NCI-H446 (cell line): ENCODE results near the gene GOLGA1.

Experiments used
- DNase-seq, 2 experiments: peaks; one replicate each; lab custom pipeline; 2025; lab: John Stamatoyannopoulos, UW

The GOLGA1 gene

GRCh38 chr9:124882231-124882630 is 58.7 kb downstream of the GOLGA1 start:
- no peak for DNase-seq

GRCh38 chr9:124881138-124881743 is 59.6 kb downstream of the GOLGA1 start:
- no peak for DNase-seq

GRCh38 chr9:124880501-124880900 is 60.4 kb downstream of the GOLGA1 start:
- DNase-seq = no peak

- no peak for DNase-seq
Measured at GRCh38 chr9:124879226-124879625, 61.7 kb downstream of the GOLGA1 start.

- no peak for DNase-seq
Measured at GRCh38 chr9:124878518-124878917, 62.4 kb downstream of the GOLGA1 start.

GRCh38 chr9:124878021-124878420 is 62.9 kb downstream of the GOLGA1 start:
- DNase-seq = no peak

GRCh38 chr9:124877021-124877782 is 63.7 kb downstream of the GOLGA1 start:
- no peak for DNase-seq

- no peak for DNase-seq
Measured at GRCh38 chr9:124875501-124875900, 65.4 kb downstream of the GOLGA1 start.

- DNase-seq = no peak
Measured at GRCh38 chr9:124873664-124874063, 67.2 kb downstream of the GOLGA1 start.

- DNase-seq = no peak
Measured at GRCh38 chr9:124871156-124871561, 69.7 kb downstream of the GOLGA1 start.

GRCh38 chr9:124870723-124871122 is 70.2 kb downstream of the GOLGA1 start:
- DNase-seq = no peak

- DNase-seq = no peak
Measured at GRCh38 chr9:124869986-124870560, 70.8 kb downstream of the GOLGA1 start.

- DNase-seq = no peak
Measured at GRCh38 chr9:124869466-124869985, 71.4 kb downstream of the GOLGA1 start.

- DNase-seq = peak; percentile 60 to 72
Measured at GRCh38 chr9:124868511-124869465, 72.1 kb downstream of the GOLGA1 start.

- DNase-seq = no peak
Measured at GRCh38 chr9:124863371-124863871, 77.5 kb downstream of the GOLGA1 start.

GRCh38 chr9:124861342-124862229 is 79.3 kb downstream of the GOLGA1 start, which contains the start of the genes ARPC5L and RPL35:
TSS of gene ARPC5L (plus strand) at chr9:124862130. CDS start at chr9:124869291, 7,161 bp downstream.
TSS of gene RPL35 (minus strand) at chr9:124861957. CDS start at chr9:124861912, 45 bp downstream.
- DNase-seq = peak; percentile 59 to 91

GRCh38 chr9:124860582-124861341 is 80.1 kb downstream of the GOLGA1 start:
- DNase-seq = no peak

GRCh38 chr9:124859803-124860581 is 80.9 kb downstream of the GOLGA1 start:
- no peak for DNase-seq
